Osteocyte (in vitro differentiated cells): ENCODE measurements around the gene INSYN2B. TPM values are rescaled to one million over a fixed set of nuclear protein-coding genes. Genes with fewer than 3 reads are reported as not detected.

Source experiments
- DNase-seq: peaks from one replicate; pipeline ENCODE4 v3.0.0; 2021; ENCODE audit warnings: mixed read lengths; ENCODE audit not compliant: unreplicated experiment; ENCODE audit errors: extremely low spot score
- H3K27ac Mint-ChIP-seq: one replicate; pipeline ENCODE4 v1.8.0; 2021; ENCODE audit warnings: mild to moderate bottlenecking, mixed read lengths; ENCODE audit not compliant: unreplicated experiment
- H3K27me3 Mint-ChIP-seq: one replicate; pipeline ENCODE4 v1.8.0; 2021; ENCODE audit warnings: mixed read lengths; ENCODE audit not compliant: unreplicated experiment
- H3K36me3 Mint-ChIP-seq: one replicate; pipeline ENCODE4 v1.8.0; 2021; ENCODE audit warnings: mixed read lengths; ENCODE audit not compliant: unreplicated experiment
- H3K4me1 Mint-ChIP-seq: one replicate; pipeline ENCODE4 v1.8.0; 2021; ENCODE audit warnings: mixed read lengths; ENCODE audit not compliant: unreplicated experiment
- H3K4me3 Mint-ChIP-seq: one replicate; pipeline ENCODE4 v1.8.0; 2021; ENCODE audit warnings: mild to moderate bottlenecking, moderate library complexity, mixed read lengths; ENCODE audit not compliant: unreplicated experiment
- H3K9me3 Mint-ChIP-seq: one replicate; pipeline ENCODE4 v1.8.0; 2021; ENCODE audit warnings: mixed read lengths; ENCODE audit not compliant: unreplicated experiment
- CTCF ChIP-seq: fragments of 200-600 bp; sonication (generic); IDR thresholded peaks from 2 replicates; pipeline ENCODE4 v1.5.0; 2021; ENCODE audit warnings: antibody characterized with exemption, mild to moderate bottlenecking, moderate library complexity
- long read RNA-seq: library from polyadenylated mRNA; unstranded; transcript quantifications from one replicate; pipeline ENCODE4 v2.0.0, GENCODE V29; 2021
- total RNA-seq: library from RNA; stranded (reverse); gene quantifications from 2 replicates; pipeline ENCODE4 v1.2.1, GENCODE V29; 2021

Gene INSYN2B
- total RNA-seq = 2.7 and 3.1 TPM in 2 replicates
- long read RNA-seq, partial matches to known transcripts = 3 of 6 reads
- long read RNA-seq, other reads (novel, unspliced or antisense) = 3 of 6 reads

GRCh38 chr5:169980418-169981053 is at the start of gene INSYN2B:
Gene INSYN2B (minus strand): TSS chr5:169980495. CDS start chr5:169883898, 96,597 bp downstream.
- Mint-ChIP-seq H3K4me3 (peak within 1 kb of the TSS; percentile 78), H3K27me3 (no peaks in the 10 kb centered on the region), H3K4me1 (peaks cover 45% of the 10 kb centered on the region), H3K27ac (peak within 1 kb of the TSS; percentile 76), H3K36me3 (no peaks in the 10 kb centered on the region), H3K9me3 (no peaks in the 10 kb centered on the region)
- peak; percentile 87 for TF ChIP-seq CTCF
- DNase-seq = peak; percentile 94

- Mint-ChIP-seq H3K4me1 (no peaks in the 10 kb centered on the region), H3K36me3 (no peaks in the 10 kb centered on the region), H3K27ac (no peak overlapping the region), H3K4me3 (no peak overlapping the region), H3K27me3 (no peaks in the 10 kb centered on the region), H3K9me3 (no peaks in the 10 kb centered on the region)
- no peak for TF ChIP-seq CTCF
- no peak for DNase-seq
Measured at GRCh38 chr5:170028124-170028523, 47.8 kb upstream of the INSYN2B start.

- Mint-ChIP-seq H3K9me3 (no peaks in the 10 kb centered on the region), H3K27ac (no peak overlapping the region)
- TF ChIP-seq CTCF = no peak
Measured at GRCh38 chr5:170025853-170026252, 45.6 kb upstream of the INSYN2B start.

GRCh38 chr5:170021506-170021905 is 41.2 kb upstream of the INSYN2B start:
- no peaks in the 10 kb centered on the region for H3K9me3 Mint-ChIP-seq
- peaks cover 11% of the 10 kb centered on the region for H3K27me3 Mint-ChIP-seq
- H3K4me1 Mint-ChIP-seq = no peaks in the 10 kb centered on the region
- TF ChIP-seq CTCF = no peak
- no peaks in the 10 kb centered on the region for H3K36me3 Mint-ChIP-seq
- H3K4me3 Mint-ChIP-seq = no peak overlapping the region
- DNase-seq = no peak
- H3K27ac Mint-ChIP-seq = no peak overlapping the region

More at GRCh38 chr5:170025853-170026252, 45.6 kb upstream of the INSYN2B start:
- Mint-ChIP-seq H3K4me1 (no peaks in the 10 kb centered on the region), H3K36me3 (no peaks in the 10 kb centered on the region), H3K4me3 (no peak overlapping the region), H3K27me3 (peaks cover 3% of the 10 kb centered on the region)
- DNase-seq = no peak

GRCh38 chr5:170020423-170020822 is 40.1 kb upstream of the INSYN2B start:
- H3K27ac Mint-ChIP-seq = no peak overlapping the region
- H3K4me1 Mint-ChIP-seq = no peaks in the 10 kb centered on the region
- DNase-seq = no peak
- TF ChIP-seq CTCF = no peak
- H3K9me3 Mint-ChIP-seq = no peaks in the 10 kb centered on the region
- H3K27me3 Mint-ChIP-seq = peaks cover 19% of the 10 kb centered on the region
- H3K4me3 Mint-ChIP-seq = no peak overlapping the region
- H3K36me3 Mint-ChIP-seq = no peaks in the 10 kb centered on the region
